ENCODE measurements around the gene EXOC6B.

The EXOC6B gene

DNA sequence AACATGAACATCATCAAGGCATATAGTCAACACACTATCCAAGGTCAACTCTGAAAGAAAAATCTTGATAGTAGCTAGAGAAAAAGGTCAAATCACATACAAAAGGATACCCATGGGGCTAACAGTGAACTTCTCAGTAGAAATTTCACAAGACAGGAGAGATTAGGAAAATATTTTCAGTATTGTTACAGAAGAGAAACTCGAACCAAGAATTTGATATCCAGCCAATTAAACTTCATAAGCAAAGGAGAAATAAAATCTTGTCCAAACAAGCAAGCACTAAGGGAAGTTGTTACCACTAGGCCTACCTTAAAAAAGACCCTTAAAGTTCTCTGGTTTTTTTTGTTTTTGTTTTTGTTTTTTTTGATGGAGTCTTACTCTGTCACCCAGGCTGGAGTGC lies 242.5 kb downstream of the EXOC6B start:
- POLR2A ChIA-PET: no interaction called here
- CTCF ChIA-PET: interaction anchor here (0.6 kb wide), 2 partner anchors 434 to 660 kb away, joined by 3 read pairs; no protein-coding TSS in a partner anchor
- Histone ChIP-seq H3K4me1 (ENCODE audit: control insufficient read depth, insufficient read depth, low read length) (no peaks in the 10 kb centered on the region), H3K4me3 (ENCODE audit: low read depth, low read length) (no peak overlapping the region), H3K36me3 (ENCODE audit: control insufficient read depth in 2 of 2, insufficient read depth in 1 of 2, low read length in 2 of 2) (no peaks in the 10 kb centered on the region), H3K27ac (ENCODE audit: extremely low read depth, low read depth, low read length) (no peak overlapping the region), H3K9me3 (ENCODE audit: control insufficient read depth, insufficient read depth, low read depth, low read length) (no peaks in the 10 kb centered on the region)
- no peak for TF ChIP-seq SETDB1 (IDR thresholded peaks at IDR 0.05; ENCODE audit: insufficient read length, low read length)
- no peak for TF ChIP-seq ZNF549 (tag by site-specific recombination; IDR thresholded peaks at IDR 0.05)

DNA sequence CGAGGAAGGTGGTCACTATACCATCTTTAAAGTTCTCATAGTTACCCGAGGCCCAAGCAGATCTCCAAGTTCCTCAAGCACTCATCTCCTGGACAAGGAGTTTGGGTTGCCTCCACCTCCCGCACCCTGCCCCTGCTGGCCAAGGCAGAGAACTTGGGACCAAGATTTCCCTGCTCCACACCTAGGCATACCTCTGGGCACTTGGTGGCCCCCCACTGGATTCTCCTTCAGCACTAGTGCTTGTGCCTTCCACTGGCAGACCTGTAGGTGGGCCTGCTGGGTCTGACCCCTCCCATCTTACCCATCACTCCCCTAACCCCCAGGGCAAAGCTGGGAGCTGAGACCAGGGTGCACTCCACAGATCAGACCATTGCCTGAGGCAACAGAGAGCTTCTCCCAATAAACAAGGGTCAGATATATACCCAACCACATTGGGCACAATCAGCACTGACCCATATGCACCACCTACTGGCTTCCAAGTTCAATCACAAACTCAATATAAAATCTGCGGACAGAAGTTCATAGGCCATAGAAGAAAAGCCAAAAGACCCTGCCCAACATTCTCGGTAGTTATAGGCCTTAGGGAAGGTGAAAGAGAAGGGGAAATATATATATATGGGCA lies 244.2 kb downstream of the EXOC6B start:
- H3K36me3 ChIP-seq (ENCODE audit: control insufficient read depth in 2 of 2, insufficient read depth in 1 of 2, low read length in 2 of 2): no peaks in the 10 kb centered on the region
- no peak overlapping the region for H3K27ac ChIP-seq (ENCODE audit: extremely low read depth, low read depth, low read length)
- H3K4me3 ChIP-seq (ENCODE audit: low read depth, low read length): no peak overlapping the region
- H3K4me1 ChIP-seq (ENCODE audit: control insufficient read depth, insufficient read depth, low read length): no peaks in the 10 kb centered on the region
- CTCF ChIA-PET: interaction anchor here (0.7 to 2.5 kb wide), 5 partner anchors 51 to 1035 kb away, joined by 3 to 29 read pairs (median 3); no protein-coding TSS in a partner anchor
- TF ChIP-seq, protein P1, sequence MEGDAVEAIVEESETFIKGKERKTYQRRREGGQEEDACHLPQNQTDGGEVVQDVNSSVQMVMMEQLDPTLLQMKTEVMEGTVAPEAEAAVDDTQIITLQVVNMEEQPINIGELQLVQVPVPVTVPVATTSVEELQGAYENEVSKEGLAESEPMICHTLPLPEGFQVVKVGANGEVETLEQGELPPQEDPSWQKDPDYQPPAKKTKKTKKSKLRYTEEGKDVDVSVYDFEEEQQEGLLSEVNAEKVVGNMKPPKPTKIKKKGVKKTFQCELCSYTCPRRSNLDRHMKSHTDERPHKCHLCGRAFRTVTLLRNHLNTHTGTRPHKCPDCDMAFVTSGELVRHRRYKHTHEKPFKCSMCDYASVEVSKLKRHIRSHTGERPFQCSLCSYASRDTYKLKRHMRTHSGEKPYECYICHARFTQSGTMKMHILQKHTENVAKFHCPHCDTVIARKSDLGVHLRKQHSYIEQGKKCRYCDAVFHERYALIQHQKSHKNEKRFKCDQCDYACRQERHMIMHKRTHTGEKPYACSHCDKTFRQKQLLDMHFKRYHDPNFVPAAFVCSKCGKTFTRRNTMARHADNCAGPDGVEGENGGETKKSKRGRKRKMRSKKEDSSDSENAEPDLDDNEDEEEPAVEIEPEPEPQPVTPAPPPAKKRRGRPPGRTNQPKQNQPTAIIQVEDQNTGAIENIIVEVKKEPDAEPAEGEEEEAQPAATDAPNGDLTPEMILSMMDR (tag by site-specific recombination; IDR thresholded peaks at IDR 0.05): peak; percentile 8; the same call in 1 of the 2 replicates
- no peak for TF ChIP-seq ZNF10 (tag by site-specific recombination; IDR thresholded peaks at IDR 0.05)
- H3K9me3 ChIP-seq (ENCODE audit: control insufficient read depth, insufficient read depth, low read depth, low read length): no peaks in the 10 kb centered on the region
- POLR2A ChIA-PET: no interaction called here

DNA sequence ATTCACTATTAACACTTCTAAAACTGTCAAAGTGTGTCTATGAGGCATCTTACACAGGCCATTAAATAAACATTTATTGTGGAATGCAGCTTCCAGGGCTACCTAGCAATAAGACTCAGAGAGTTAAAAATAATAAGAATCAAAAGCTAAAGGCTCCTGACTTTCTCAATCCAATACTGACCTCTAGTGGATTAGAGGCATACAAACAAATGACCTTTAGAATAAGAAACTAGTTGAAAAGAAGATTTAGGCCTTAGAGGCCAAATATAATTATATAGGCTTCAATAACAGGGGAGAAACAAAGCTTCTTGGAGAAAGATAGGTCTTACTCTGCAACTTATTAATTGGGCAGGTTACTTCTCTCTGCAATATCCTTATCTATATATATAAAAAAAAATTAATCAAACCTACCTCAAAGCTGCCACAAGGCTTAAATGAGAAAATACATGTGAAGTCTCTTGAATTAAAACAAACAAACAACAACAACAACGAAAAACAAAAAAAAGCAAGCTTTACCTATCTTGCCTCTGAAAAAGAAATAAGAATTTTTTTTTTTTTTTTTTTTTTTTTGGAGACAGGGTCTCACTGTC lies 246.1 kb downstream of the EXOC6B start:
- Histone ChIP-seq H3K4me1 (ENCODE audit: control insufficient read depth, insufficient read depth, low read length) (no peaks in the 10 kb centered on the region), H3K36me3 (ENCODE audit: control insufficient read depth in 2 of 2, insufficient read depth in 1 of 2, low read length in 2 of 2) (no peaks in the 10 kb centered on the region), H3K9me3 (ENCODE audit: control insufficient read depth, insufficient read depth, low read depth, low read length) (no peaks in the 10 kb centered on the region), H3K27ac (ENCODE audit: extremely low read depth, low read depth, low read length) (no peak overlapping the region), H3K4me3 (ENCODE audit: low read depth, low read length) (no peak overlapping the region)
- ChIA-PET POLR2A (no interaction called here), CTCF (interaction anchor here (0.6 to 2.5 kb wide), 34 partner anchors 8 to 1458 kb away, joined by 3 to 29 read pairs (median 4); no protein-coding TSS in a partner anchor)
- TF ChIP-seq ZNF112 (tag by site-specific recombination; IDR thresholded peaks at IDR 0.05) (no peak), ZIC2 (tag by site-specific recombination; IDR thresholded peaks at IDR 0.05) (no peak), ZNF394 (tag by site-specific recombination; IDR thresholded peaks at IDR 0.05; ENCODE audit: borderline replicate concordance) (no peak), ZNF654 (tag by site-specific recombination; IDR thresholded peaks at IDR 0.05; ENCODE audit: low read depth) (peak; percentile 69)
- TF ChIP-seq, protein P2, sequence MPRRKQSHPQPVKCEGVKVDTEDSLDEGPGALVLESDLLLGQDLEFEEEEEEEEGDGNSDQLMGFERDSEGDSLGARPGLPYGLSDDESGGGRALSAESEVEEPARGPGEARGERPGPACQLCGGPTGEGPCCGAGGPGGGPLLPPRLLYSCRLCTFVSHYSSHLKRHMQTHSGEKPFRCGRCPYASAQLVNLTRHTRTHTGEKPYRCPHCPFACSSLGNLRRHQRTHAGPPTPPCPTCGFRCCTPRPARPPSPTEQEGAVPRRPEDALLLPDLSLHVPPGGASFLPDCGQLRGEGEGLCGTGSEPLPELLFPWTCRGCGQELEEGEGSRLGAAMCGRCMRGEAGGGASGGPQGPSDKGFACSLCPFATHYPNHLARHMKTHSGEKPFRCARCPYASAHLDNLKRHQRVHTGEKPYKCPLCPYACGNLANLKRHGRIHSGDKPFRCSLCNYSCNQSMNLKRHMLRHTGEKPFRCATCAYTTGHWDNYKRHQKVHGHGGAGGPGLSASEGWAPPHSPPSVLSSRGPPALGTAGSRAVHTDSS (tag by site-specific recombination; IDR thresholded peaks at IDR 0.05): no peak

DNA sequence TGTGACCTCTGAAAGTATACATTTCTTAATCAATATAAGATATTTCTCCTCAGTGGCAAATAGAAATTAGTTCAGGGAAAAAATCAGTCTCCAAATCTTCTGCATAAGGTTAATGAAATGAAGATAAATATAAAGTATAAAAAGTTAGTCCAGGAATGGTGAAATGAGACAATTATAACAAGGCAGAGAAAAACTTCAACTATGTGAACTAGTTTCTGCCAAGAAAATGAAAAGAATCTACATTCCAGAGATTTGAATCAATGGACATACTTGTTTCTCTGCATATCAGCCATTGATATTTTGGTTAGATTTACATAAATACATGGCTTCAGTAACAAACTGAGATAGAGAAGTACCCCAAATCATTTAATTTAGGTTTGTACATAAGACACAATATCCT lies 249.0 kb downstream of the EXOC6B start:
- TF ChIP-seq, protein P2 (tag by site-specific recombination; IDR thresholded peaks at IDR 0.05): no peak
- TF ChIP-seq ZNF140 (tag by site-specific recombination; IDR thresholded peaks at IDR 0.05) (no peak), MZF1 (tag by site-specific recombination; IDR thresholded peaks at IDR 0.05; ENCODE audit: borderline replicate concordance) (no peak), FEZF1 (tag by site-specific recombination; IDR thresholded peaks at IDR 0.05) (no peak), ZBTB7A (tag by site-specific recombination; IDR thresholded peaks at IDR 0.05; ENCODE audit: low read depth) (no peak), ZNF776 (tag by site-specific recombination; IDR thresholded peaks at IDR 0.05; ENCODE audit: borderline replicate concordance) (no peak)
- TF ChIP-seq, protein P3, sequence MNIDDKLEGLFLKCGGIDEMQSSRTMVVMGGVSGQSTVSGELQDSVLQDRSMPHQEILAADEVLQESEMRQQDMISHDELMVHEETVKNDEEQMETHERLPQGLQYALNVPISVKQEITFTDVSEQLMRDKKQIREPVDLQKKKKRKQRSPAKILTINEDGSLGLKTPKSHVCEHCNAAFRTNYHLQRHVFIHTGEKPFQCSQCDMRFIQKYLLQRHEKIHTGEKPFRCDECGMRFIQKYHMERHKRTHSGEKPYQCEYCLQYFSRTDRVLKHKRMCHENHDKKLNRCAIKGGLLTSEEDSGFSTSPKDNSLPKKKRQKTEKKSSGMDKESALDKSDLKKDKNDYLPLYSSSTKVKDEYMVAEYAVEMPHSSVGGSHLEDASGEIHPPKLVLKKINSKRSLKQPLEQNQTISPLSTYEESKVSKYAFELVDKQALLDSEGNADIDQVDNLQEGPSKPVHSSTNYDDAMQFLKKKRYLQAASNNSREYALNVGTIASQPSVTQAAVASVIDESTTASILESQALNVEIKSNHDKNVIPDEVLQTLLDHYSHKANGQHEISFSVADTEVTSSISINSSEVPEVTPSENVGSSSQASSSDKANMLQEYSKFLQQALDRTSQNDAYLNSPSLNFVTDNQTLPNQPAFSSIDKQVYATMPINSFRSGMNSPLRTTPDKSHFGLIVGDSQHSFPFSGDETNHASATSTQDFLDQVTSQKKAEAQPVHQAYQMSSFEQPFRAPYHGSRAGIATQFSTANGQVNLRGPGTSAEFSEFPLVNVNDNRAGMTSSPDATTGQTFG (tag by site-specific recombination; IDR thresholded peaks at IDR 0.05; ENCODE audit: borderline replicate concordance): no peak
- no peak overlapping the region for H3K4me3 ChIP-seq (ENCODE audit: low read depth, low read length)
- no peaks in the 10 kb centered on the region for H3K36me3 ChIP-seq (ENCODE audit: control insufficient read depth in 2 of 2, insufficient read depth in 1 of 2, low read length in 2 of 2)
- no peak overlapping the region for H3K27ac ChIP-seq (ENCODE audit: extremely low read depth, low read depth, low read length)
- H3K4me1 ChIP-seq (ENCODE audit: control insufficient read depth, insufficient read depth, low read length): no peaks in the 10 kb centered on the region
- CTCF ChIA-PET: interaction anchor here (0.7 to 2.4 kb wide), 7 partner anchors 29 to 427 kb away, joined by 3 to 7 read pairs (median 3); no protein-coding TSS in a partner anchor
- POLR2A ChIA-PET: no interaction called here
- H3K9me3 ChIP-seq (ENCODE audit: control insufficient read depth, insufficient read depth, low read depth, low read length): no peaks in the 10 kb centered on the region
